Keratinocyte (primary cell): Measurements from ENCODE around the gene CDH9. TPM values are rescaled to one million over a fixed set of nuclear protein-coding genes. Genes with fewer than 3 reads are reported as not detected.

ENCODE experiments used
- DNase-seq: peaks from one replicate; pipeline ENCODE4 v3.0.0-alpha.2; 2011; ENCODE audit warnings: low read depth, missing footprints, low spot score
- FAIRE-seq: peaks from 2 replicates; lab custom pipeline; 2011; peaks lifted over from hg19 to GRCh38; lab: Jason Lieb, UNC
- H2AFZ ChIP-seq: 2 replicates; pipeline ENCODE4 v1.6.0; 2012; ENCODE audit warnings: low read length, control low read depth, inconsistent platforms; ENCODE audit not compliant: control insufficient read depth
- H3K27ac ChIP-seq: 2 replicates; pipeline ENCODE4 v1.5.1; 2011; ENCODE audit warnings: low read length; ENCODE audit not compliant: control insufficient read depth, insufficient read depth
- H3K27me3 ChIP-seq: 3 replicates; pipeline ENCODE4 v1.6.0; 2011; ENCODE audit warnings: low read length; ENCODE audit not compliant: control insufficient read depth, insufficient read depth; ENCODE audit errors: extremely low read depth
- H3K36me3 ChIP-seq, 2 experiments: 2 replicates in 1 of 2; 3 replicates in 1 of 2; pipeline ENCODE4 v1.5.1; 2011; ENCODE audit warnings: low read length in 2 of 2, mild to moderate bottlenecking in 1 of 2; ENCODE audit not compliant: control insufficient read depth in 2 of 2, insufficient read depth in 2 of 2; ENCODE audit errors: extremely low read depth in 1 of 2
- H3K4me1 ChIP-seq: 3 replicates; pipeline ENCODE4 v1.5.1; 2011; ENCODE audit warnings: low read length; ENCODE audit not compliant: control insufficient read depth, insufficient read depth; ENCODE audit errors: extremely low read depth
- H3K4me2 ChIP-seq: 3 replicates; pipeline ENCODE4 v1.6.0; 2011; ENCODE audit warnings: low read depth, low read length; ENCODE audit not compliant: control insufficient read depth, insufficient read depth; ENCODE audit errors: extremely low read depth
- H3K4me3 ChIP-seq, 3 experiments: fragments of 200-600 bp in 1 of 3; sonication (generic) in 1 of 3; 2 replicates in 2 of 3; 3 replicates in 1 of 3; pipeline ENCODE4 v1.5.1; 2011 to 2016; ENCODE audit warnings: low read length in 3 of 3, mild to moderate bottlenecking in 3 of 3, control low read depth in 2 of 3, inconsistent platforms in 1 of 3, low read depth in 1 of 3, mixed read lengths in 1 of 3, mixed run types in 1 of 3, moderate library complexity in 1 of 3; ENCODE audit not compliant: control insufficient read depth in 2 of 3, insufficient read depth in 2 of 3; ENCODE audit errors: extremely low read depth in 1 of 3
- H3K79me2 ChIP-seq: 2 replicates; pipeline ENCODE4 v1.6.0; 2012; ENCODE audit warnings: low read length; ENCODE audit not compliant: control insufficient read depth, insufficient read depth
- H3K9ac ChIP-seq: 3 replicates; pipeline ENCODE4 v1.6.0; 2011; ENCODE audit warnings: low read length; ENCODE audit not compliant: control insufficient read depth, insufficient read depth; ENCODE audit errors: extremely low read depth
- H3K9me1 ChIP-seq: 3 replicates; pipeline ENCODE4 v1.6.0; 2011; ENCODE audit warnings: low read length; ENCODE audit not compliant: control insufficient read depth, insufficient read depth; ENCODE audit errors: extremely low read depth
- H3K9me3 ChIP-seq: 2 replicates; pipeline ENCODE4 v1.5.1; 2012; ENCODE audit warnings: low read depth, low read length; ENCODE audit not compliant: control insufficient read depth
- H4K20me1 ChIP-seq: 3 replicates; pipeline ENCODE4 v1.6.0; 2011; ENCODE audit warnings: low read length; ENCODE audit not compliant: control insufficient read depth, insufficient read depth; ENCODE audit errors: extremely low read depth
- CTCF ChIP-seq, 3 experiments: IDR thresholded peaks in 1 of 3; conservative IDR thresholded peaks in 1 of 3; optimal IDR thresholded peaks in 1 of 3; 2 replicates in 2 of 3; 3 replicates in 1 of 3; pipeline versions ENCODE3 to v1.5.1; 2011; ENCODE audit warnings: low read length in 3 of 3, mild to moderate bottlenecking in 3 of 3, moderate library complexity in 2 of 3, control low read depth in 1 of 3, inconsistent platforms in 1 of 3; ENCODE audit not compliant: insufficient read depth in 2 of 3; ENCODE audit errors: extremely low read depth in 1 of 3
- EZH2 ChIP-seq: IDR thresholded peaks from one replicate; pipeline ENCODE4 v1.6.1; 2012; ENCODE audit warnings: inconsistent platforms, mild to moderate bottlenecking, low read length, moderate library complexity
- dilution Hi-C: fragments of 300-500 bp; cut with MboI; formaldehyde crosslinking; loops from one replicate; pipeline ENCODE4 v1.7.0; 2020; ENCODE audit warnings: low sequenced_read_pairs; ENCODE audit not compliant: extremely low pct_ligation_motif_present
- polyA plus RNA-seq, 5 experiments: library from polyadenylated mRNA; depleted of rRNA in 3 of 5; stranded (reverse) in 3 of 5; stranded (forward) in 1 of 5; unstranded in 1 of 5; fragments of >200 nt; gene quantifications; 1 replicate in 1 of 5; 2 replicates in 3 of 5; 3 replicates in 1 of 5; pipeline versions ENCODE4 v1.2.1 to v1.2.3, GENCODE V29; 2011 to 2012; ENCODE audit warnings: missing spikeins in 2 of 5, low read depth in 1 of 5, low replicate concordance in 1 of 5

CDH9 gene
- polyA plus RNA-seq, 1 donor (not counting 4 experiments of a cell fraction or from before 2014, with no cell fraction given) = not detected

GRCh38 chr5:27062451-27062850 is 24.1 kb upstream of the CDH9 start:
- TF ChIP-seq EZH2 (no peak), CTCF (optimal IDR thresholded peaks at IDR 0.05 in 1 of 3, IDR thresholded peaks at IDR 0.05 in 1 of 3, conservative IDR thresholded peaks at IDR 0.05 in 1 of 3; ENCODE audit: extremely low read depth in 1 of 3, insufficient read depth in 2 of 3, low read length in 3 of 3) (no peak)
- Histone ChIP-seq H4K20me1 (no peaks in the 10 kb centered on the region), H3K9me1 (no peaks in the 10 kb centered on the region), H3K27ac (no peak overlapping the region), H3K79me2 (no peaks in the 10 kb centered on the region), H3K4me1 (no peaks in the 10 kb centered on the region), H3K4me3 (no peak overlapping the region), H3K9me3 (no peaks in the 10 kb centered on the region), H3K27me3 (no peaks in the 10 kb centered on the region), H3K4me2 (no peak overlapping the region), H3K36me3 (no peaks in the 10 kb centered on the region), H3K9ac (no peak overlapping the region), H2AFZ (no peak overlapping the region)
- DNase-seq (no peak), FAIRE-seq (no peak)
- dilution Hi-C loops = no loop called here

GRCh38 chr5:27048510-27048909 is 10.1 kb upstream of the CDH9 start:
- FAIRE-seq (no peak), DNase-seq (no peak)
- Histone ChIP-seq H2AFZ (no peak overlapping the region), H3K27ac (no peak overlapping the region), H3K27me3 (no peaks in the 10 kb centered on the region), H3K79me2 (no peaks in the 10 kb centered on the region), H3K9me3 (no peaks in the 10 kb centered on the region), H3K9ac (no peak overlapping the region), H3K4me2 (no peak overlapping the region), H4K20me1 (no peaks in the 10 kb centered on the region), H3K36me3 (no peaks in the 10 kb centered on the region), H3K4me1 (no peaks in the 10 kb centered on the region), H3K9me1 (no peaks in the 10 kb centered on the region), H3K4me3 (no peak overlapping the region)
- TF ChIP-seq CTCF (optimal IDR thresholded peaks at IDR 0.05 in 1 of 3, IDR thresholded peaks at IDR 0.05 in 1 of 3, conservative IDR thresholded peaks at IDR 0.05 in 1 of 3; ENCODE audit: extremely low read depth in 1 of 3, insufficient read depth in 2 of 3, low read length in 3 of 3) = no peak
- TF ChIP-seq EZH2 = no peak
- dilution Hi-C loops = no loop called here
